GM23338 (cell line): ENCODE data around the gene METTL22. TPM values are rescaled to one million over a fixed set of nuclear protein-coding genes. Genes with fewer than 3 reads are reported as not detected.

Experiments
- ATAC-seq: fragments of 200-7000 bp; cut with Tn5 transposase; 3 replicates; pipeline ENCODE4 v1.9.1; 2020
- DNase-seq: peaks from one replicate; pipeline ENCODE4 v3.0.0-alpha.2; 2015; ENCODE audit warnings: low spot score
- H2AFZ ChIP-seq: fragments of 200-600 bp; sonication (generic); 2 replicates; pipeline ENCODE4 v1.8.0; 2016; ENCODE audit warnings: antibody characterized with exemption, mild to moderate bottlenecking, moderate library complexity
- H3F3A ChIP-seq: fragments of 200-600 bp; sonication (generic); replicated peaks from 2 replicates; pipeline ENCODE4 v1.8.0; 2017; ENCODE audit warnings: antibody characterized with exemption, mixed run types, low read depth
- H3K27ac ChIP-seq: fragments of 200-600 bp; sonication (generic); 2 replicates; pipeline ENCODE4 v1.6.1; 2016; ENCODE audit warnings: low read depth
- H3K27me3 ChIP-seq: fragments of 200-600 bp; sonication (generic); 2 replicates; pipeline ENCODE4 v1.8.0; 2016; ENCODE audit warnings: mild to moderate bottlenecking, mixed run types, moderate library complexity; ENCODE audit not compliant: insufficient read depth
- H3K36me3 ChIP-seq: fragments of 200-600 bp; sonication (generic); 2 replicates; pipeline ENCODE4 v1.8.0; 2016; ENCODE audit warnings: mild to moderate bottlenecking; ENCODE audit not compliant: insufficient read depth
- H3K4me1 ChIP-seq: fragments of 200-600 bp; sonication (generic); 2 replicates; pipeline ENCODE4 v1.8.0; 2016; ENCODE audit warnings: mild to moderate bottlenecking, moderate library complexity; ENCODE audit not compliant: insufficient read depth
- H3K4me2 ChIP-seq: fragments of 200-600 bp; sonication (generic); 2 replicates; pipeline ENCODE4 v1.7.1; 2017; ENCODE audit warnings: mixed run types
- H3K4me3 ChIP-seq: fragments of 200-600 bp; sonication (generic); 2 replicates; pipeline ENCODE4 v1.6.1; 2016; ENCODE audit warnings: mixed run types
- H3K79me2 ChIP-seq: fragments of 200-600 bp; sonication (generic); replicated peaks from 2 replicates; pipeline ENCODE4 v1.8.0; 2017; ENCODE audit warnings: mild to moderate bottlenecking; ENCODE audit not compliant: insufficient read depth
- H3K9me2 ChIP-seq: fragments of 200-600 bp; sonication (generic); 2 replicates; pipeline ENCODE4 v1.8.0; 2017; ENCODE audit not compliant: insufficient read depth
- H4K20me1 ChIP-seq: fragments of 200-600 bp; sonication (generic); replicated peaks from 2 replicates; pipeline ENCODE4 v1.8.0; 2017; ENCODE audit warnings: mild to moderate bottlenecking; ENCODE audit not compliant: insufficient read depth
- H3K27ac Mint-ChIP-seq: 2 replicates; pipeline ENCODE4 v1.8.0; 2020; ENCODE audit warnings: inconsistent platforms, mild to moderate bottlenecking, moderate library complexity, mixed read lengths
- H3K27me3 Mint-ChIP-seq: 3 replicates; pipeline ENCODE4 v1.8.0; 2022; ENCODE audit warnings: low read depth, mild to moderate bottlenecking, moderate library complexity, mixed read lengths, inconsistent platforms; ENCODE audit not compliant: insufficient read depth, poor library complexity
- H3K36me3 Mint-ChIP-seq: 3 replicates; pipeline ENCODE4 v1.8.0; 2021; ENCODE audit warnings: low read depth, mild to moderate bottlenecking, inconsistent platforms, moderate library complexity, mixed read lengths
- H3K4me1 Mint-ChIP-seq: 3 replicates; pipeline ENCODE4 v1.8.0; 2020; ENCODE audit warnings: mild to moderate bottlenecking, inconsistent platforms, mixed read lengths
- H3K4me3 Mint-ChIP-seq: 3 replicates; pipeline ENCODE4 v1.8.0; 2021; ENCODE audit warnings: moderate library complexity, mild to moderate bottlenecking, inconsistent platforms, mixed read lengths
- H3K9me3 Mint-ChIP-seq: 3 replicates; pipeline ENCODE4 v1.8.0; 2020; ENCODE audit warnings: moderate library complexity, mild to moderate bottlenecking, inconsistent platforms, mixed read lengths
- CREB1 ChIP-seq: fragments of 250-450 bp; sonication (Bioruptor Pico); IDR thresholded peaks from 2 replicates; pipeline ENCODE4 v1.5.0; 2020; ENCODE audit warnings: low read depth, mild to moderate bottlenecking, moderate library complexity
- EZH2 ChIP-seq: fragments of 200-600 bp; sonication (generic); IDR thresholded peaks from one replicate; pipeline ENCODE4 v1.8.0; 2017; ENCODE audit warnings: antibody characterized with exemption, mild to moderate bottlenecking, low read depth; ENCODE audit not compliant: unreplicated experiment
- EZH2phosphoT487 ChIP-seq: fragments of 200-600 bp; sonication (generic); IDR thresholded peaks from one replicate; pipeline ENCODE4 v1.8.1; 2018; ENCODE audit warnings: antibody characterized with exemption; ENCODE audit not compliant: unreplicated experiment
- JUNB ChIP-seq: IDR thresholded peaks from one replicate; pipeline ENCODE4 v1.6.1; 2016; ENCODE audit warnings: antibody characterized with exemption; ENCODE audit not compliant: unreplicated experiment
- NANOG ChIP-seq: IDR thresholded peaks from 2 replicates; pipeline ENCODE4 v1.6.1; 2016; ENCODE audit warnings: antibody characterized with exemption, borderline replicate concordance
- POLR2AphosphoS5 ChIP-seq: IDR thresholded peaks from 2 replicates; pipeline ENCODE4 v1.6.1; 2016; ENCODE audit warnings: antibody characterized with exemption, low read depth
- STAT1 ChIP-seq: IDR thresholded peaks from one replicate; pipeline ENCODE4 v1.6.1; 2016; ENCODE audit warnings: antibody characterized with exemption; ENCODE audit not compliant: unreplicated experiment
- ZNF114 ChIP-seq: fragments of 250-450 bp; sonication (Bioruptor Pico); IDR thresholded peaks from 2 replicates; pipeline ENCODE4 v1.5.0; 2020; ENCODE audit warnings: mild to moderate bottlenecking, moderate library complexity
- ZNF331 ChIP-seq: fragments of 250-450 bp; sonication (Bioruptor Pico); IDR thresholded peaks from 2 replicates; pipeline ENCODE4 v1.5.0; 2020; ENCODE audit warnings: low read depth, mild to moderate bottlenecking, moderate library complexity
- polyA plus RNA-seq: library from polyadenylated mRNA; unstranded; fragments of >200 nt; fragmentation: Nextera tagmentation; extraction: Ambion mirVana; gene quantifications from 2 replicates; pipeline ENCODE4 v1.2.1, GENCODE V29; 2016
- total RNA-seq: library from RNA; depleted of rRNA; stranded (reverse); fragments of >200 nt; shearing (Covaris generic); gene quantifications from 2 replicates; pipeline ENCODE4 v1.2.3, GENCODE V29; 2014
- TF ChIP-seq, protein P1 (sequence below): IDR thresholded peaks from 2 replicates; pipeline ENCODE4 v1.6.1; 2016; ENCODE audit warnings: antibody characterized with exemption
- TF ChIP-seq, protein P2 (sequence below): fragments of 250-450 bp; sonication (Bioruptor Pico); IDR thresholded peaks from 2 replicates; pipeline ENCODE4 v1.5.0; 2020; ENCODE audit warnings: mild to moderate bottlenecking, moderate library complexity
- TF ChIP-seq, protein P3 (sequence below), 2 experiments: fragments of 200-600 bp in 1 of 2; sonication (generic) in 1 of 2; conservative IDR thresholded peaks; 2 replicates each; pipeline versions ENCODE4 v1.5.1 to v1.6.1; 2016 to 2017; ENCODE audit warnings: antibody characterized with exemption in 2 of 2, low read depth in 2 of 2, mild to moderate bottlenecking in 2 of 2, moderate library complexity in 1 of 2
- TF ChIP-seq, protein P4 (sequence below): IDR thresholded peaks from one replicate; pipeline ENCODE4 v1.6.1; 2018; ENCODE audit warnings: antibody characterized with exemption; ENCODE audit not compliant: unreplicated experiment

Gene METTL22
- total and polyA plus RNA-seq, 2 experiments from 2014 or later = 51.4 to 51.8 TPM

DNA sequence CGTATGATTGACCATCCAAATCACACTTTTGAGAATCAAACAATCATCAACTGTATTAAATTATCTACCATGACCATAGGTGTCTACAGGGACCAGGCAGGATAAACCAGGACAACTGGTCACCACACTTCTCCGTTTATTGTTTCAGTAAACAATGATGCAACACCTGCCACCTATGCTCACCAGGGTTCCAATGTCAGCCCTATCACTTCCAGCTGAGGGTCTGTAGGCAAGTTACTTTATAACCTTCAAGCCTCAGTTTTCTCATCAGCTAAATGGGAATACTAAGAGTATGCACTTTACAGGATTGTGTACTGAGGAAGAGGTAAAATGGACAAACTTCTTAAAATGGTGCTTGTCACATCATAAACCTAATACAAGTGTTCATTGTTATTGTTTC, 46.1 kb upstream of the METTL22 start:
- H3K27me3 ChIP-seq = peaks cover 2% of the 10 kb centered on the region; the same call in 1 of the 2 replicates
- ATAC-seq (no peak), DNase-seq (no peak)
- H3K4me1 ChIP-seq = peaks cover 17% of the 10 kb centered on the region
- H2AFZ ChIP-seq = no peak overlapping the region
- peaks cover 4% of the 10 kb centered on the region for H3K9me2 ChIP-seq
- no peaks in the 10 kb centered on the region for H4K20me1 ChIP-seq
- no peaks in the 10 kb centered on the region for H3F3A ChIP-seq
- Mint-ChIP-seq H3K4me1 (peaks cover 30% of the 10 kb centered on the region), H3K4me3 (no peak overlapping the region), H3K9me3 (peaks cover 5% of the 10 kb centered on the region; the same call in 2 of the 3 replicates), H3K27ac (no peak overlapping the region), H3K27me3 (peaks cover 14% of the 10 kb centered on the region), H3K36me3 (peaks cover 4% of the 10 kb centered on the region; the same call in 2 of the 3 replicates)
- H3K4me2 ChIP-seq = no peak overlapping the region
- no peak overlapping the region for H3K4me3 ChIP-seq
- TF ChIP-seq, protein P1, sequence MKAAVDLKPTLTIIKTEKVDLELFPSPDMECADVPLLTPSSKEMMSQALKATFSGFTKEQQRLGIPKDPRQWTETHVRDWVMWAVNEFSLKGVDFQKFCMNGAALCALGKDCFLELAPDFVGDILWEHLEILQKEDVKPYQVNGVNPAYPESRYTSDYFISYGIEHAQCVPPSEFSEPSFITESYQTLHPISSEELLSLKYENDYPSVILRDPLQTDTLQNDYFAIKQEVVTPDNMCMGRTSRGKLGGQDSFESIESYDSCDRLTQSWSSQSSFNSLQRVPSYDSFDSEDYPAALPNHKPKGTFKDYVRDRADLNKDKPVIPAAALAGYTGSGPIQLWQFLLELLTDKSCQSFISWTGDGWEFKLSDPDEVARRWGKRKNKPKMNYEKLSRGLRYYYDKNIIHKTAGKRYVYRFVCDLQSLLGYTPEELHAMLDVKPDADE = no peak
- TF ChIP-seq EZH2 (no peak), JUNB (no peak), ZNF114 (CRISPR knock-in tag) (no peak), ZNF331 (CRISPR knock-in tag) (no peak), NANOG (no peak), EZH2phosphoT487 (no peak), CREB1 (no peak), POLR2AphosphoS5 (no peak), STAT1 (no peak)
- TF ChIP-seq, protein P2, sequence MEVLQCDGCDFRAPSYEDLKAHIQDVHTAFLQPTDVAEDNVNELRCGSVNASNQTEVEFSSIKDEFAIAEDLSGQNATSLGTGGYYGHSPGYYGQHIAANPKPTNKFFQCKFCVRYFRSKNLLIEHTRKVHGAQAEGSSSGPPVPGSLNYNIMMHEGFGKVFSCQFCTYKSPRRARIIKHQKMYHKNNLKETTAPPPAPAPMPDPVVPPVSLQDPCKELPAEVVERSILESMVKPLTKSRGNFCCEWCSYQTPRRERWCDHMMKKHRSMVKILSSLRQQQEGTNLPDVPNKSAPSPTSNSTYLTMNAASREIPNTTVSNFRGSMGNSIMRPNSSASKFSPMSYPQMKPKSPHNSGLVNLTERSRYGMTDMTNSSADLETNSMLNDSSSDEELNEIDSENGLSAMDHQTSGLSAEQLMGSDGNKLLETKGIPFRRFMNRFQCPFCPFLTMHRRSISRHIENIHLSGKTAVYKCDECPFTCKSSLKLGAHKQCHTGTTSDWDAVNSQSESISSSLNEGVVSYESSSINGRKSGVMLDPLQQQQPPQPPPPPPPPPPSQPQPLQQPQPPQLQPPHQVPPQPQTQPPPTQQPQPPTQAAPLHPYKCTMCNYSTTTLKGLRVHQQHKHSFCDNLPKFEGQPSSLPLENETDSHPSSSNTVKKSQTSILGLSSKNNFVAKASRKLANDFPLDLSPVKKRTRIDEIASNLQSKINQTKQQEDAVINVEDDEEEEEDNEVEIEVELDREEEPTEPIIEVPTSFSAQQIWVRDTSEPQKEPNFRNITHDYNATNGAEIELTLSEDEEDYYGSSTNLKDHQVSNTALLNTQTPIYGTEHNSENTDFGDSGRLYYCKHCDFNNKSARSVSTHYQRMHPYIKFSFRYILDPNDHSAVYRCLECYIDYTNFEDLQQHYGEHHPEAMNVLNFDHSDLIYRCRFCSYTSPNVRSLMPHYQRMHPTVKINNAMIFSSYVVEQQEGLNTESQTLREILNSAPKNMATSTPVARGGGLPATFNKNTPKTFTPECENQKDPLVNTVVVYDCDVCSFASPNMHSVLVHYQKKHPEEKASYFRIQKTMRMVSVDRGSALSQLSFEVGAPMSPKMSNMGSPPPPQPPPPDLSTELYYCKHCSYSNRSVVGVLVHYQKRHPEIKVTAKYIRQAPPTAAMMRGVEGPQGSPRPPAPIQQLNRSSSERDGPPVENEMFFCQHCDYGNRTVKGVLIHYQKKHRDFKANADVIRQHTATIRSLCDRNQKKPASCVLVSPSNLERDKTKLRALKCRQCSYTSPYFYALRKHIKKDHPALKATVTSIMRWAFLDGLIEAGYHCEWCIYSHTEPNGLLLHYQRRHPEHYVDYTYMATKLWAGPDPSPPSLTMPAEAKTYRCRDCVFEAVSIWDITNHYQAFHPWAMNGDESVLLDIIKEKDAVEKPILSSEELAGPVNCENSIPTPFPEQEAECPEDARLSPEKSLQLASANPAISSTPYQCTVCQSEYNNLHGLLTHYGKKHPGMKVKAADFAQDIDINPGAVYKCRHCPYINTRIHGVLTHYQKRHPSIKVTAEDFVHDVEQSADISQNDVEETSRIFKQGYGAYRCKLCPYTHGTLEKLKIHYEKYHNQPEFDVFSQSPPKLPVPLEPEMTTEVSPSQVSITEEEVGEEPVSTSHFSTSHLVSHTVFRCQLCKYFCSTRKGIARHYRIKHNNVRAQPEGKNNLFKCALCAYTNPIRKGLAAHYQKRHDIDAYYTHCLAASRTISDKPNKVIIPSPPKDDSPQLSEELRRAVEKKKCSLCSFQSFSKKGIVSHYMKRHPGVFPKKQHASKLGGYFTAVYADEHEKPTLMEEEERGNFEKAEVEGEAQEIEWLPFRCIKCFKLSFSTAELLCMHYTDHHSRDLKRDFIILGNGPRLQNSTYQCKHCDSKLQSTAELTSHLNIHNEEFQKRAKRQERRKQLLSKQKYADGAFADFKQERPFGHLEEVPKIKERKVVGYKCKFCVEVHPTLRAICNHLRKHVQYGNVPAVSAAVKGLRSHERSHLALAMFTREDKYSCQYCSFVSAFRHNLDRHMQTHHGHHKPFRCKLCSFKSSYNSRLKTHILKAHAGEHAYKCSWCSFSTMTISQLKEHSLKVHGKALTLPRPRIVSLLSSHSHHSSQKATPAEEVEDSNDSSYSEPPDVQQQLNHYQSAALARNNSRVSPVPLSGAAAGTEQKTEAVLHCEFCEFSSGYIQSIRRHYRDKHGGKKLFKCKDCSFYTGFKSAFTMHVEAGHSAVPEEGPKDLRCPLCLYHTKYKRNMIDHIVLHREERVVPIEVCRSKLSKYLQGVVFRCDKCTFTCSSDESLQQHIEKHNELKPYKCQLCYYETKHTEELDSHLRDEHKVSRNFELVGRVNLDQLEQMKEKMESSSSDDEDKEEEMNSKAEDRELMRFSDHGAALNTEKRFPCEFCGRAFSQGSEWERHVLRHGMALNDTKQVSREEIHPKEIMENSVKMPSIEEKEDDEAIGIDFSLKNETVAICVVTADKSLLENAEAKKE (CRISPR knock-in tag) = no peak
- TF ChIP-seq, protein P3, sequence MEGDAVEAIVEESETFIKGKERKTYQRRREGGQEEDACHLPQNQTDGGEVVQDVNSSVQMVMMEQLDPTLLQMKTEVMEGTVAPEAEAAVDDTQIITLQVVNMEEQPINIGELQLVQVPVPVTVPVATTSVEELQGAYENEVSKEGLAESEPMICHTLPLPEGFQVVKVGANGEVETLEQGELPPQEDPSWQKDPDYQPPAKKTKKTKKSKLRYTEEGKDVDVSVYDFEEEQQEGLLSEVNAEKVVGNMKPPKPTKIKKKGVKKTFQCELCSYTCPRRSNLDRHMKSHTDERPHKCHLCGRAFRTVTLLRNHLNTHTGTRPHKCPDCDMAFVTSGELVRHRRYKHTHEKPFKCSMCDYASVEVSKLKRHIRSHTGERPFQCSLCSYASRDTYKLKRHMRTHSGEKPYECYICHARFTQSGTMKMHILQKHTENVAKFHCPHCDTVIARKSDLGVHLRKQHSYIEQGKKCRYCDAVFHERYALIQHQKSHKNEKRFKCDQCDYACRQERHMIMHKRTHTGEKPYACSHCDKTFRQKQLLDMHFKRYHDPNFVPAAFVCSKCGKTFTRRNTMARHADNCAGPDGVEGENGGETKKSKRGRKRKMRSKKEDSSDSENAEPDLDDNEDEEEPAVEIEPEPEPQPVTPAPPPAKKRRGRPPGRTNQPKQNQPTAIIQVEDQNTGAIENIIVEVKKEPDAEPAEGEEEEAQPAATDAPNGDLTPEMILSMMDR (conservative IDR thresholded peaks at IDR 0.05; ENCODE audit: low read depth in 2 of 2) = no peak
- TF ChIP-seq, protein P4, sequence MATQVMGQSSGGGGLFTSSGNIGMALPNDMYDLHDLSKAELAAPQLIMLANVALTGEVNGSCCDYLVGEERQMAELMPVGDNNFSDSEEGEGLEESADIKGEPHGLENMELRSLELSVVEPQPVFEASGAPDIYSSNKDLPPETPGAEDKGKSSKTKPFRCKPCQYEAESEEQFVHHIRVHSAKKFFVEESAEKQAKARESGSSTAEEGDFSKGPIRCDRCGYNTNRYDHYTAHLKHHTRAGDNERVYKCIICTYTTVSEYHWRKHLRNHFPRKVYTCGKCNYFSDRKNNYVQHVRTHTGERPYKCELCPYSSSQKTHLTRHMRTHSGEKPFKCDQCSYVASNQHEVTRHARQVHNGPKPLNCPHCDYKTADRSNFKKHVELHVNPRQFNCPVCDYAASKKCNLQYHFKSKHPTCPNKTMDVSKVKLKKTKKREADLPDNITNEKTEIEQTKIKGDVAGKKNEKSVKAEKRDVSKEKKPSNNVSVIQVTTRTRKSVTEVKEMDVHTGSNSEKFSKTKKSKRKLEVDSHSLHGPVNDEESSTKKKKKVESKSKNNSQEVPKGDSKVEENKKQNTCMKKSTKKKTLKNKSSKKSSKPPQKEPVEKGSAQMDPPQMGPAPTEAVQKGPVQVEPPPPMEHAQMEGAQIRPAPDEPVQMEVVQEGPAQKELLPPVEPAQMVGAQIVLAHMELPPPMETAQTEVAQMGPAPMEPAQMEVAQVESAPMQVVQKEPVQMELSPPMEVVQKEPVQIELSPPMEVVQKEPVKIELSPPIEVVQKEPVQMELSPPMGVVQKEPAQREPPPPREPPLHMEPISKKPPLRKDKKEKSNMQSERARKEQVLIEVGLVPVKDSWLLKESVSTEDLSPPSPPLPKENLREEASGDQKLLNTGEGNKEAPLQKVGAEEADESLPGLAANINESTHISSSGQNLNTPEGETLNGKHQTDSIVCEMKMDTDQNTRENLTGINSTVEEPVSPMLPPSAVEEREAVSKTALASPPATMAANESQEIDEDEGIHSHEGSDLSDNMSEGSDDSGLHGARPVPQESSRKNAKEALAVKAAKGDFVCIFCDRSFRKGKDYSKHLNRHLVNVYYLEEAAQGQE = no peak
- H3K79me2 ChIP-seq = no peaks in the 10 kb centered on the region
- no peak overlapping the region for H3K27ac ChIP-seq
- H3K36me3 ChIP-seq = no peaks in the 10 kb centered on the region
